ENCODE measurements around the gene C16orf90. TPM values are rescaled to one million over a fixed set of nuclear protein-coding genes. Genes with fewer than 3 reads are reported as not detected.

The C16orf90 gene
- total RNA-seq, 2 experiments from 2014 or later, result not detected

GRCh38 chr16:3471518-3472176 lies 23.6 kb downstream of the C16orf90 start:
- CTCF ChIA-PET, result interaction anchor here (0.6 kb wide), 1 partner anchor 169 kb away, joined by 3 read pairs; no protein-coding TSS in a partner anchor
- POLR2A ChIA-PET, result no interaction called here

- ChIA-PET CTCF (interaction anchor here (0.6 kb wide), 1 partner anchor 168 kb away, joined by 3 read pairs; no protein-coding TSS in a partner anchor), POLR2A (no interaction called here)
Measured at GRCh38 chr16:3470723-3471122, 24.6 kb downstream of the C16orf90 start.

DNA sequence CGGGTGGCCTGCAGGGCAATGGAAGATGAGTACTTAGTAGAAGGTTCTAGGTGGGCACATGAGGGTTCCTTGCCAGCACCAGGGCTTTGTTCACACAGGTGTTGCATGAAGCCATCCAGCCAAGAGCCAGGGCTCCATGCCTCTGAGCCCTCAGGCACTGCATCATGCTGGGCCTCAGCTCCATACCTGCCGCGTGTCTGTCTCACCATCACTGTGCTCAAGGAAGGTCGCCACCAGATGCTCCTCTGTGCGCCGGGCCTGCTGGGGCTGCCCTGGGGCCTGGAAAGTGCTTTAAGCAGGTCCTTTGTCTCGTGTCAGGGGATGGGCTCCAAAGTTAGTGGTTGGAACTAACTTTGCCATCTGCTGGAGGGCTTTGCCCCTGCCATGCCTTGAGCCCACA lies 25.6 kb downstream of the C16orf90 start:
- CTCF ChIA-PET, result no interaction called here
- POLR2A ChIA-PET, result no interaction called here

GRCh38 chr16:3468501-3468900 lies 26.8 kb downstream of the C16orf90 start:
- ChIA-PET CTCF (no interaction called here), POLR2A (no interaction called here)

DNA sequence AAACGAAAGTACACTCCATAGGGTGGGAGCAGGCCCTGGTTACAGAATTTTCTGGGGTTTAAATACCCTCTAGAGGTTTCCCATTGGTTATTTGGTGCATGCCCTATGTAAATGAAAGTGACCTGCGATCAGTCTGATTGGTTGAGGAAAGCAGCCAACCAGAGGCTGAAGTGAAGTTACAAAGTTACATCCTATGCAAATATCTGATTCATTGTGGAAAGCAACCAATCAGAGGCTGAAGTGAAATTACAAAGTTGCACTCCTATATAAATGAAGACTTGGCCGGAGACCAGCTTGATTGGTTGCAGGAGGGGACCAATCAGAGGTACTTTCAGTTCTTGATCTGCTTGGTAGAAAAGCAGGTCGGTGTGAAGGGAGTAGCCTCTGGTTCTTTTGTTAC lies 27.4 kb downstream of the C16orf90 start:
- CTCF ChIA-PET, result no interaction called here
- POLR2A ChIA-PET, result no interaction called here

DNA sequence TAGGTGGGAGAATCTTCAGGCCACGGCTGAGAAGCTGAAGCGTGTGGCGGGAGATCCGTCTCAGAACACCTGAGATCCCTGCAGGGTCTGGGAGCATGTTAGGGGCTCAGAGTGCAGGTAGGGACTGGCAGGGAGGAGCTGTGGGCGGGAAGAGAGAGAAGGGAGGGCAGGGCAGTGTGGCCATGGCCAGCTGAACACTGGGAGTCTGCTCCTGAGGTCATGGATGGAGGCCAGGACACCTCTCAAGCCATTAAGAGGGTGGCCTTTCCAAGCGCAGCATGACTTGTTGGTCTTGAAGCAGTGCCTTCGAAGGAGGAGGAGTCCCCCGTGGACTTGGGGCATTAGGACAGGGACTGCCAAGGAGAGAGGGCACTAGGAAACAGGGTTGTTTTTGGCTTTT lies 28.1 kb downstream of the C16orf90 start:
- ChIA-PET POLR2A (no interaction called here), CTCF (no interaction called here)

- POLR2A ChIA-PET, result interaction anchor here (0.5 kb wide), 1 partner anchor 419 kb away, joined by 3 read pairs; no protein-coding TSS in a partner anchor
- CTCF ChIA-PET, result no interaction called here
Measured at GRCh38 chr16:3465911-3466584, 29.2 kb downstream of the C16orf90 start.

- POLR2A ChIA-PET, result no interaction called here
- CTCF ChIA-PET, result no interaction called here
Measured at GRCh38 chr16:3465301-3465700, 30.0 kb downstream of the C16orf90 start.

GRCh38 chr16:3461151-3461550 lies 34.1 kb downstream of the C16orf90 start:
- CTCF ChIA-PET, result interaction anchor here (0.7 kb wide), 1 partner anchor 42 kb away, joined by 4 read pairs; no protein-coding TSS in a partner anchor
- POLR2A ChIA-PET, result no interaction called here

DNA sequence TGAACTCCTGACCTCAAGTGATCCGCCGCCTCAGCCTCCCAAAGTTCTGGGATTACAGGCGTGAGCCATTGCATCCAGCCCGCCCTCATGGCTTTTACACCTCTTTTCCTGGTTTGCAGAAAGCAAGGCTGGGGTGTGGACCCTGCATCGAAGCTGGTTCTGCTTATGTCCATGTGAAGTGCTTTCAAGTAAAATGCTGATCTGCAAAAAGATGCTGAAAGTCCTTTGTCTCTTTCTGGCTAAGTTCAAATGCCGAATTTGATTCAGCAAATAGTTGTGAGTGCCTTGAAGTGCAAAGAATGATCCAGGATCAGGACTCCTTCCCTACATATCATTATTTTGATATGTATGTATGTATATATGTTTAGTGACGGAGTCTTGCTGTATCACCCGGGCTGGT lies 34.7 kb downstream of the C16orf90 start:
- POLR2A ChIA-PET, result no interaction called here
- CTCF ChIA-PET, result no interaction called here

DNA sequence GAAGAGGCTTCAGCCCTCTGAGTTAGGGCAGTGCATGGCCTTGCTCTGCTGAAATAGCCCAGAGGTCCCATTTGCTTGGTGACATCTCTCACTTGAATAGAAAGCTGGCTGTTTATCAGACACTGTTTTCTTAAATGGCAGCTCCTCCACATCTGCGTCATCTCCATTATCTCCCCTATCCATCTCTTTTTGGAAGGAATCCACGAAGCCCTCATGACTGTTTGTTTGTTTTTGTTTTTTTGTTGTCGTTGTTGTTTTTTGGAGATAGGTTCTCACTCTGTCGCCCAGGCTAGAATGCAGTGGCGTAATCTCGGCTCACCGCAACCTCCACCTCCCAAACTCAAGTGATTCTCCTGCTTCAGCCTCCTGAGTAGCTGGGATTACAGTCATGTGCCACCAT lies 35.2 kb downstream of the C16orf90 start:
- ChIA-PET CTCF (no interaction called here), POLR2A (interaction anchor here (0.5 kb wide), 1 partner anchor 309 kb away, joined by 3 read pairs; no protein-coding TSS in a partner anchor)

DNA sequence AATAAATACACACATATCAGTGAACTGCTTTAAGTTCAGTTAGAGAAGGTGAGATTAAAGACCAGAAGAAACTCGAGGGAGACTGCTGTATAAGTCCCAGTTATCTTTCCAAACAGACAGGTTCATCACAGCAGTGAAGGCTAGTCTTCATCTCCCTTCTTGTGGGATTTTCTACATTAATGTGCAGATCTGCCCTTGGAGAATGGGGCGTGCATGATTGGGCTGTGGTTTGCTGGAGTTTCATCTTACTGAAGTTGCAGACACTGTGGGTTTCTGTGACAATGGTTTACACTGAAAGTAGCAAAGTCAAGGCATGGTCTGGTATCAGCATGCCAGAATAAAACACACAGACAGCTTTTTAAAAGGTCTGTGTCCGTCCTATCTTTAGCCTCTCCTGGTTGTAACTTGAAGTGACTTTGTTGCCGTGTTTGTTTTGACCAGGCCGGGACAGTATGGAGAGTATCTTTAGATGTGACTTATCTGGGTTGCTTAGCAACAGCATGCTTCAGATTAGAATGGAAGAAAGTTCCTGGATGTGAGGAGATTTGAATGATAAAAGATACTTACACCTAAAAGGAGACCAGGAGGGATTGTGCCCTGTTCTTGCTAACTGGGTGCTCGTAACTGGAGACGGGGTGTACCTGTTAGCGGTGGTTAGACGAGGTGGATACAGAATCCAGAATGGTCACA lies 35.7 kb downstream of the C16orf90 start:
- ChIA-PET POLR2A (interaction anchor here (0.5 kb wide), 1 partner anchor 308 kb away, joined by 3 read pairs; no protein-coding TSS in a partner anchor), CTCF (no interaction called here)

GRCh38 chr16:3458852-3459361 lies 36.4 kb downstream of the C16orf90 start:
- ChIA-PET POLR2A (interaction anchor here (0.5 to 0.6 kb wide), 2 partner anchors 46 to 49 kb away, joined by 3 to 6 read pairs; no protein-coding TSS in a partner anchor), CTCF (no interaction called here)

- ChIA-PET POLR2A (interaction anchor here (0.5 to 0.6 kb wide), 2 partner anchors 47 to 49 kb away, joined by 3 to 6 read pairs; no protein-coding TSS in a partner anchor), CTCF (no interaction called here)
Measured at GRCh38 chr16:3458278-3458851, 36.9 kb downstream of the C16orf90 start.

- POLR2A ChIA-PET, result interaction anchor here (0.9 to 1.2 kb wide), 2 partner anchors 14 to 57 kb away, joined by 3 to 5 read pairs; partner anchors contain the start of genes NAA60, ZNF174, ZNF597 and ZSCAN32
Measured at GRCh38 chr16:3457434-3458252, 37.6 kb downstream of the C16orf90 start.

DNA sequence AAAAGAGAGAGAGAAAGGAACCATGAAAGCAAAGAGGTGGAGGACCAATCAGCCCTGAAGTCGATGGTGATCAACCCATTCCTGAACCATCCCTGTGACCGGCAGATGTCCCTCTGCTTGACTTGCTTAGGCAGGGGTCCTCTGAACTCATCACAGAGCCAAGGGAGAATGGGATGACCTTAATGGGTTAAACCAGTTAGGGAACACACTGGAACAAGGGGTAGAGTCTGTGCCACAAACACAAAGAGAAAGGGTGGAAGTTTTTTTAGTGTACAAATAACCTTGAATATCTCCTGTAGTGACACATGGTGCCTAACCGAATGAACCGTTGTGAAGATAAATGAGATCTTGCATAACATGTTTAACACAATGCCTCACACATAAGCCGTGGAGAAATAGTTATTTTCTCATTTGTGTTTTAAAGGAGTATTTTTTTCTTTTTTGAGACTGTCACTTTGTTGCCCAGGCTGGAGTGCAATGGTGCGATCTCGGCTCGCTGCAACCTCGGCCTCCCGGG lies 40.6 kb downstream of the C16orf90 start:
- ChIA-PET POLR2A (no interaction called here), CTCF (no interaction called here)

More at GRCh38 chr16:3457434-3458252, 37.6 kb downstream of the C16orf90 start:
- CTCF ChIA-PET, result interaction anchor here (0.9 to 1.0 kb wide), 2 partner anchors 13 to 16 kb away, joined by 3 to 4 read pairs; no protein-coding TSS in a partner anchor

GRCh38 chr16:3454093-3454492 lies 41.2 kb downstream of the C16orf90 start:
- POLR2A ChIA-PET, result interaction anchor here (0.5 kb wide), 1 partner anchor 132 kb away, joined by 3 read pairs; no protein-coding TSS in a partner anchor
- CTCF ChIA-PET, result no interaction called here

DNA sequence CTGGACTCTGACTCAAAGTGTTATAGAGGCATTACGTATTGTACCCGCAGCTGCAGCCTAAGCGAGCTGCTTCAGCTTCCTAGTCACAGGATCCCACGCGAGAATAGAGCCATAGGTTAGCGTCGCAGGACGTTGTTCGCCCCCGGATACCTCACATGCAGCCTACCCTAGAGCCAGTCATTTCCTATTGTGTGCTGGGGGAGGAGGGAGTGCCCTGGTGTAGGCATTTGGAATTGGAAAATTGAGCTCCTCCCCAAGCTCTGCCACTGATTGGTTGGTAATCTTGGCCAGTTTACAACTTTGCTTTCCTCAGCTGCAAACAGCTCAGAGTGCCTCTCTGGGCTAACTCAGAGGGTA lies 51.3 kb downstream of the C16orf90 start:
- ChIA-PET CTCF (interaction anchor here (1.3 kb wide), 1 partner anchor 13 kb away, joined by 4 read pairs; no protein-coding TSS in a partner anchor), POLR2A (interaction anchor here (0.5 to 2.0 kb wide), 8 partner anchors 13 to 256 kb away, joined by 3 to 9 read pairs (median 3); partner anchors contain the start of genes ZNF174, ZNF263 and ZSCAN32)
